Esophagus muscularis mucosa (tissue), 4 donors: Measurements from ENCODE around the gene MSH2. TPM values are rescaled to one million over a fixed set of nuclear protein-coding genes. Genes with fewer than 3 reads are reported as not detected.

Source experiments
- DNase-seq: peaks from one replicate; pipeline ENCODE4 v3.0.0-alpha.2; 2017; ENCODE audit errors: extremely low spot score
- H3K27ac ChIP-seq, 4 donors: fragments of 200-600 bp; sonication (generic); replicated peaks in 1 of 4; 1 replicate in 3 of 4; 2 replicates in 1 of 4; pipeline ENCODE4 v1.5.1; 2016 to 2019; ENCODE audit warnings: mild to moderate bottlenecking in 1 of 4
- H3K27me3 ChIP-seq, 4 donors: fragments of 200-600 bp; sonication (generic); one replicate each; pipeline versions ENCODE4 v1.5.1 to v1.6.0; 2016 to 2019
- H3K36me3 ChIP-seq, 4 donors: fragments of 200-600 bp; sonication (generic); one replicate each; pipeline ENCODE4 v1.5.1; 2016 to 2019
- H3K4me1 ChIP-seq, 4 donors: fragments of 200-600 bp; sonication (generic); one replicate each; pipeline ENCODE4 v1.5.1; 2016 to 2019
- H3K4me3 ChIP-seq, 4 donors: fragments of 200-600 bp; sonication (generic); 1 replicate in 2 of 4; 2 replicates in 2 of 4; pipeline ENCODE4 v1.5.1; 2016 to 2019; ENCODE audit warnings: mild to moderate bottlenecking in 4 of 4, moderate library complexity in 1 of 4
- H3K9me3 ChIP-seq, 4 donors: fragments of 200-600 bp; sonication (generic); 1 replicate in 3 of 4; 2 replicates in 1 of 4; pipeline ENCODE4 v1.5.1; 2016 to 2019
- EP300 ChIP-seq: sonication (generic); formaldehyde crosslinking; IDR thresholded peaks from one replicate; pipeline ENCODE4 v1.6.1; 2017; ENCODE audit warnings: antibody characterized with exemption
- POLR2A ChIP-seq: fragments of 450-650 bp; IDR thresholded peaks from one replicate; pipeline ENCODE4 v1.6.1; 2017; ENCODE audit warnings: antibody characterized with exemption, moderate library complexity, mild to moderate bottlenecking, low read depth
- POLR2AphosphoS5 ChIP-seq, 2 donors: sonication (generic); formaldehyde crosslinking; IDR thresholded peaks; one replicate each; pipeline ENCODE4 v1.6.1; 2017; ENCODE audit warnings: antibody characterized with exemption in 2 of 2
- WGBS: methylation state at CpG from one replicate; pipeline ENCODE4 v1.1.5; 2018; 5-methylcytosine and 5-hydroxymethylcytosine counted together
- intact Hi-C: fragments of 100-400 bp; cut with DNase I; formaldehyde crosslinking; loops from one replicate; pipeline ENCODE4 v1.15.1; 2023
- total RNA-seq, 4 donors: library from RNA; depleted of rRNA; stranded (reverse); fragments of >200 nt; gene quantifications; one replicate each; pipeline versions ENCODE4 v1.1.0 to v1.2.1, GENCODE V29; 2016
- TF ChIP-seq, protein P1 (sequence below), 3 experiments: fragments of 200-600 bp in 2 of 3; fragments of 450-650 bp in 1 of 3; sonication (generic) in 2 of 3; IDR thresholded peaks; one replicate each; pipeline ENCODE4 v1.5.1; 2017 to 2019; ENCODE audit warnings: antibody characterized with exemption in 3 of 3, mild to moderate bottlenecking in 2 of 3, moderate library complexity in 1 of 3

Gene MSH2
- total RNA-seq, 4 donors from 2014 or later: 5.6 to 9.9 (median 7.6) TPM

DNA sequence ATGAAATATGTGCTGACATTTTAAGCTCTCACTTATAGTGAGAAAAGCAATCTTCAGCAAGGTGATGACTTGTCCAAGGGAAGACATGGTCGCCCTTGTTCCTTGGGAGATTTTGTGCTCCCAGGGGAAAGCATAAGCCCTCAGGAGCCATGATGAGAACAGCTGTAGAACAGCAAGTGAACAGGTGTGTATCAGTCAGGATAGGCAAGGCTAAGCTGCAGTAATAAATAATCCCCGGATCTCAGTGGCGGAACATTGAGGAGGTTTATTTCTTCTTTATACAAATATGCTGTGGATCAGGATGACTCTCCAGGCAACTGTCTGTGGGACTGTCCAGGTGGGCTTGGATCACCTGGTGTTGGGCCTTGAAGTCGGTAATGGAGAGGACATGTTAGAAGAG, 103.1 kb downstream of the MSH2 start:
- intact Hi-C loops: no loop called here
- Histone ChIP-seq H3K36me3 (no peaks in the 10 kb centered on the region), H3K9me3 (peaks cover 0 to 11% (median 0%) of the 10 kb centered on the region in 4 donors), H3K4me3 (no peak overlapping the region), H3K4me1 (no peaks in the 10 kb centered on the region), H3K27ac (no peak overlapping the region), H3K27me3 (no peaks in the 10 kb centered on the region)
- WGBS: 85% methylated on average over 4 of the region's 4 CpGs
- TF ChIP-seq POLR2AphosphoS5 (IDR thresholded peaks at IDR 0.05) (no peak), POLR2A (no peak), EP300 (no peak)
- TF ChIP-seq, protein P1, sequence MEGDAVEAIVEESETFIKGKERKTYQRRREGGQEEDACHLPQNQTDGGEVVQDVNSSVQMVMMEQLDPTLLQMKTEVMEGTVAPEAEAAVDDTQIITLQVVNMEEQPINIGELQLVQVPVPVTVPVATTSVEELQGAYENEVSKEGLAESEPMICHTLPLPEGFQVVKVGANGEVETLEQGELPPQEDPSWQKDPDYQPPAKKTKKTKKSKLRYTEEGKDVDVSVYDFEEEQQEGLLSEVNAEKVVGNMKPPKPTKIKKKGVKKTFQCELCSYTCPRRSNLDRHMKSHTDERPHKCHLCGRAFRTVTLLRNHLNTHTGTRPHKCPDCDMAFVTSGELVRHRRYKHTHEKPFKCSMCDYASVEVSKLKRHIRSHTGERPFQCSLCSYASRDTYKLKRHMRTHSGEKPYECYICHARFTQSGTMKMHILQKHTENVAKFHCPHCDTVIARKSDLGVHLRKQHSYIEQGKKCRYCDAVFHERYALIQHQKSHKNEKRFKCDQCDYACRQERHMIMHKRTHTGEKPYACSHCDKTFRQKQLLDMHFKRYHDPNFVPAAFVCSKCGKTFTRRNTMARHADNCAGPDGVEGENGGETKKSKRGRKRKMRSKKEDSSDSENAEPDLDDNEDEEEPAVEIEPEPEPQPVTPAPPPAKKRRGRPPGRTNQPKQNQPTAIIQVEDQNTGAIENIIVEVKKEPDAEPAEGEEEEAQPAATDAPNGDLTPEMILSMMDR (IDR thresholded peaks at IDR 0.05): no peak
- no peak for DNase-seq

DNA sequence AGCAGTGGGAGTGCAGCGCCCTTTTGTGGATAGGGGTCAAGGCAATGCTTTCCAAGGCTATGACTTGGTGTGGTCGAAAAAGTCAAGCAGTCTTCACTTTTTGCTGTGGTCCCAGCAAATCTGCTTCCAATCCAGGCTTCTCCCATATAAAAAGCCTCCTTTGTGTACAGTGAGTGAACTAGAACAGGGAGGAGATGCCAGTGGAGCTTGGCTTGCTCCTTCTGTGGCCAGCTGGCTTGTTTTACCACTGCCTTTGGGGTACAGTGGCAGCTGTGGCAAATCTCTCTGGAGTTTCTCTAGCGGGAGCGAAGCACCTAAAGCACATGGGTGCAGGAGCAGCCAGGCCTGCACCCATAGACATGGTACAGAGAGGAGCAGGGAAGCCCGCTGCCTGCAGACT, 103.5 kb downstream of the MSH2 start:
- TF ChIP-seq EP300: no peak
- no peak for TF ChIP-seq POLR2AphosphoS5 (IDR thresholded peaks at IDR 0.05)
- no peak for TF ChIP-seq POLR2A
- TF ChIP-seq, protein P1 (IDR thresholded peaks at IDR 0.05): no peak
- H3K4me1 ChIP-seq: no peaks in the 10 kb centered on the region
- no peak overlapping the region for H3K4me3 ChIP-seq
- WGBS: 94% methylated on average over 5 of the region's 5 CpGs
- intact Hi-C loops: no loop called here
- no peaks in the 10 kb centered on the region for H3K36me3 ChIP-seq
- peaks cover 0 to 11% (median 0%) of the 10 kb centered on the region in 4 donors for H3K9me3 ChIP-seq
- no peak for DNase-seq
- H3K27ac ChIP-seq: no peak overlapping the region
- no peaks in the 10 kb centered on the region for H3K27me3 ChIP-seq

DNA sequence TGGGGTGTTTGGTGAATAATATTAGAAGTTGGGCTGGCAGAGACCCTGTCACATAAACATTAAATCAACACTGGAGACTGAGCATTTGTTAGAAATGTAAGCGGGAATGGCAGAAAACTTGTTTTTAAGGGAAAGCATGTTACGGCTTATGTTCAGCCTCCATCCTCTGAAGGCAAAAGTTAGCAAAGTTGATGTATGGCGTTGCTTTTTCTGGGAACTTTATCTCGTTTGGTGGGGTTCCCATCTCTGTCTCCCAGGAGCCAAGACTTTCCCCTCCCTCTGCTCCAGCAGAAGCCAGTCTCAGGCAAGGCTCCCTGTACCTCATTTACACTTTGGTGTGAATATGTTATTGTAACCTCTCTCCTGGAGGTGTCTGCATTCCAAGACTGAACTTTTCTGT, 105.1 kb downstream of the MSH2 start:
- DNase-seq: no peak
- H3K36me3 ChIP-seq: no peaks in the 10 kb centered on the region
- TF ChIP-seq POLR2A (no peak), POLR2AphosphoS5 (IDR thresholded peaks at IDR 0.05) (no peak), EP300 (no peak)
- TF ChIP-seq, protein P1 (IDR thresholded peaks at IDR 0.05): no peak
- no peaks in the 10 kb centered on the region for H3K27me3 ChIP-seq
- H3K4me3 ChIP-seq: no peak overlapping the region
- no peak overlapping the region for H3K27ac ChIP-seq
- WGBS: 72% methylated on average over 4 of the region's 4 CpGs
- no peaks in the 10 kb centered on the region for H3K4me1 ChIP-seq
- H3K9me3 ChIP-seq: peaks cover 0 to 11% (median 0%) of the 10 kb centered on the region in 4 donors
- intact Hi-C loops: no loop called here

DNA sequence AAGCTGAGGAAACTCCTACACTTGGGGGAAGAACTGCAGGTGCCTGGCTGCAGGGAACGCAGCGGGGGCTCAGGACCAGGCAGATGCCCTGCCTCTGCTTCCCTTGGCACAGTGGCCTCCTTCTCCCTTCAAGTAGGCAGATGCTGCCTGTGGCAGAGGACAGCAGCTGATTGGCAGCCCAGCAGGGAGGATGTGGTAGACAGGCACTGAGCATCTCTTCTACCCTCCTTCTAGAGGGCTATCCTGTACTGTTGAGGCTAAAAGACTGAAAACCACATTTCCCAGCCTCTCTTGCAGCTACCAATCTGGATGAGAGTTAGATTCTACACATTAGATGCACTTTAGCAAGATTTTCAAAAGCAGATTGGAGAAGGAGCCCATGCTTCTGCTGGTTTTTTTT, 105.7 kb downstream of the MSH2 start:
- Histone ChIP-seq H3K9me3 (peaks cover 0 to 11% (median 0%) of the 10 kb centered on the region in 4 donors), H3K4me3 (no peak overlapping the region), H3K4me1 (no peaks in the 10 kb centered on the region), H3K27me3 (no peaks in the 10 kb centered on the region), H3K36me3 (no peaks in the 10 kb centered on the region), H3K27ac (no peak overlapping the region)
- no peak for DNase-seq
- intact Hi-C loops: no loop called here
- TF ChIP-seq POLR2AphosphoS5 (IDR thresholded peaks at IDR 0.05) (no peak), POLR2A (no peak), EP300 (no peak)
- TF ChIP-seq, protein P1 (IDR thresholded peaks at IDR 0.05): no peak
- WGBS: 94% methylated on average over 2 of the region's 2 CpGs

DNA sequence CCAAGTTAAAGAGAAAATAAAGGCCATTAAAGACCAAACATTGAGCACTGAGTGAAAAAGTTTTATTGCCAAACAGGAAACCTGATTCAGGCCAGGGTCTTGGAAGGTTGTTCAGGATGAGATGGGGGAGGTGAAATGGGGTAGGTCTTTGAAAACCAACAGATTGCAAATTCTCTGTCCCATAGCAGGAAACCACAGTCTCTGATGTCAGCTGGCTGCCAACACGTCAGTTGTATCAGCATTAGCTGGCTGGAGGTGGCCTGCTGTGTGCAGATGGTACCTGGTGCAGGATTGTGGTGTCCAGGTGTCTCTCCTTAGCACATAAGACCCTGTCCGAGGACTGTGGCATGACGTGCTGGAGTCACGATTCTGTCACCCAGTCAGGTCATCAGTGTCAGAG, 106.3 kb downstream of the MSH2 start:
- DNase-seq: no peak
- intact Hi-C loops: no loop called here

More for the DNA sequence above, 106.3 kb downstream of the MSH2 start:
- no peaks in the 10 kb centered on the region for H3K36me3 ChIP-seq
- no peaks in the 10 kb centered on the region for H3K4me1 ChIP-seq
- TF ChIP-seq POLR2A (no peak), POLR2AphosphoS5 (IDR thresholded peaks at IDR 0.05) (no peak), EP300 (no peak)
- TF ChIP-seq, protein P1 (IDR thresholded peaks at IDR 0.05): no peak
- H3K4me3 ChIP-seq: no peak overlapping the region
- no peak overlapping the region for H3K27ac ChIP-seq
- WGBS: 64% methylated on average over 1 of the region's 4 CpGs
- peaks cover 0 to 11% (median 0%) of the 10 kb centered on the region in 4 donors for H3K9me3 ChIP-seq
- H3K27me3 ChIP-seq: no peaks in the 10 kb centered on the region
